PFSK-1 (cell line): ENCODE data around the gene BRIX1.

Experiments used
- FOXP2 ChIP-seq: optimal IDR thresholded peaks from 2 replicates; pipeline ENCODE3; 2011; ENCODE audit warnings: borderline replicate concordance, control low read depth, inconsistent platforms; ENCODE audit not compliant: insufficient read depth; ENCODE audit errors: extremely low read length, extremely low read depth
- POLR2AphosphoS5 ChIP-seq: IDR thresholded peaks from 2 replicates; pipeline ENCODE4 v1.6.1; 2012; ENCODE audit warnings: low read depth, mild to moderate bottlenecking, control low read depth, low read length, moderate library complexity
- SIN3A ChIP-seq: IDR thresholded peaks from 2 replicates; pipeline ENCODE4 v1.6.1; 2012; ENCODE audit warnings: mild to moderate bottlenecking, low read length, moderate library complexity, borderline replicate concordance; ENCODE audit not compliant: insufficient read depth
- TAF1 ChIP-seq: IDR thresholded peaks from 2 replicates; pipeline ENCODE4 v1.6.1; 2012; ENCODE audit warnings: low read length, control low read depth, borderline replicate concordance; ENCODE audit not compliant: insufficient read depth
- TF ChIP-seq, protein P1 (sequence below), 2 experiments: IDR thresholded peaks; 2 replicates each; pipeline versions ENCODE4 v1.6.1 to v1.8.0; 2011 to 2012; ENCODE audit warnings: low read depth in 2 of 2, low read length in 2 of 2, control low read depth in 1 of 2, inconsistent platforms in 1 of 2, mild to moderate bottlenecking in 1 of 2, moderate library complexity in 1 of 2; ENCODE audit not compliant: insufficient read depth in 1 of 2

The BRIX1 gene

DNA sequence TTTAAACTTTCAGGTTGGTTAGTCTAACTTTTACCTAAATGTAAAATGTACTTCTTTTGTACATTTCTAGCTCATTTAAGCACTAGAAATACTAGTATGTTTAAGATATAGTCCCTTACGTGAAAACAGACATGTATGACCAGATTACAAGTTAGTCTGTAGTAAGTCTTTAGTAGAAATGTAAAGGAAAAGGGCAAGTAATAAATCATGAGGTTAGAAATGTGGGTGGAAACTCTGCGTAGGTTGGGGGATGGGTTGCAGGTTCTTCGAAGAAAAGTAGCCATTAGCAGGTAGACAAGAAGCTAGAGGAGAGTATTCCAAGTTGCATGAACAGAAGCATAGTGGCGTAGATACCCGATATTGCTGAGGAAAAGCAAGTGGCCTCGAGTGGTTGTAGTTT is 23.1 kb upstream of the BRIX1 start:
- TF ChIP-seq TAF1 (no peak), SIN3A (no peak), FOXP2 (no peak), POLR2AphosphoS5 (no peak)
- TF ChIP-seq, protein P1, sequence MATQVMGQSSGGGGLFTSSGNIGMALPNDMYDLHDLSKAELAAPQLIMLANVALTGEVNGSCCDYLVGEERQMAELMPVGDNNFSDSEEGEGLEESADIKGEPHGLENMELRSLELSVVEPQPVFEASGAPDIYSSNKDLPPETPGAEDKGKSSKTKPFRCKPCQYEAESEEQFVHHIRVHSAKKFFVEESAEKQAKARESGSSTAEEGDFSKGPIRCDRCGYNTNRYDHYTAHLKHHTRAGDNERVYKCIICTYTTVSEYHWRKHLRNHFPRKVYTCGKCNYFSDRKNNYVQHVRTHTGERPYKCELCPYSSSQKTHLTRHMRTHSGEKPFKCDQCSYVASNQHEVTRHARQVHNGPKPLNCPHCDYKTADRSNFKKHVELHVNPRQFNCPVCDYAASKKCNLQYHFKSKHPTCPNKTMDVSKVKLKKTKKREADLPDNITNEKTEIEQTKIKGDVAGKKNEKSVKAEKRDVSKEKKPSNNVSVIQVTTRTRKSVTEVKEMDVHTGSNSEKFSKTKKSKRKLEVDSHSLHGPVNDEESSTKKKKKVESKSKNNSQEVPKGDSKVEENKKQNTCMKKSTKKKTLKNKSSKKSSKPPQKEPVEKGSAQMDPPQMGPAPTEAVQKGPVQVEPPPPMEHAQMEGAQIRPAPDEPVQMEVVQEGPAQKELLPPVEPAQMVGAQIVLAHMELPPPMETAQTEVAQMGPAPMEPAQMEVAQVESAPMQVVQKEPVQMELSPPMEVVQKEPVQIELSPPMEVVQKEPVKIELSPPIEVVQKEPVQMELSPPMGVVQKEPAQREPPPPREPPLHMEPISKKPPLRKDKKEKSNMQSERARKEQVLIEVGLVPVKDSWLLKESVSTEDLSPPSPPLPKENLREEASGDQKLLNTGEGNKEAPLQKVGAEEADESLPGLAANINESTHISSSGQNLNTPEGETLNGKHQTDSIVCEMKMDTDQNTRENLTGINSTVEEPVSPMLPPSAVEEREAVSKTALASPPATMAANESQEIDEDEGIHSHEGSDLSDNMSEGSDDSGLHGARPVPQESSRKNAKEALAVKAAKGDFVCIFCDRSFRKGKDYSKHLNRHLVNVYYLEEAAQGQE (IDR thresholded peaks at IDR 0.05; ENCODE audit: insufficient read depth in 1 of 2, low read depth in 2 of 2, low read length in 2 of 2), result no peak

DNA sequence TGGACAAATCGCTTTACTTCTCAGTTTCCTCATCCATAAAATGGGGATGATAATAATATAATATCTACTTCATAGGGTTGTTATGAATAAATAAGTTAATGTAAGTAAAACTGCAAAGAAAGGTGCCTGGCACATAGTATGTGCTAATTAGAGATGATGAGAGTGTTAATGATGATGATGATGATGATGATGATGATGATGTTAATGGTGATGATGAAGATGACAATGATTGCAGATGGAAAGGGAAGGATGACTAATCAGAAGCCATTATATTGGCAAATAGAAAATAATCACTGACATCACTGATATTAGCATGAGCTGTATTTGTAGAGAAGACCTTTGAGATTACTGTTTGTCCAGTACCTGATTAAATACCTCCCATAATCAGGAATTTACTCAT is 20.8 kb upstream of the BRIX1 start:
- no peak for TF ChIP-seq SIN3A
- TF ChIP-seq FOXP2, result no peak
- TF ChIP-seq, protein P1 (IDR thresholded peaks at IDR 0.05; ENCODE audit: insufficient read depth in 1 of 2, low read depth in 2 of 2, low read length in 2 of 2), result no peak
- TF ChIP-seq TAF1, result no peak
- TF ChIP-seq POLR2AphosphoS5, result no peak

DNA sequence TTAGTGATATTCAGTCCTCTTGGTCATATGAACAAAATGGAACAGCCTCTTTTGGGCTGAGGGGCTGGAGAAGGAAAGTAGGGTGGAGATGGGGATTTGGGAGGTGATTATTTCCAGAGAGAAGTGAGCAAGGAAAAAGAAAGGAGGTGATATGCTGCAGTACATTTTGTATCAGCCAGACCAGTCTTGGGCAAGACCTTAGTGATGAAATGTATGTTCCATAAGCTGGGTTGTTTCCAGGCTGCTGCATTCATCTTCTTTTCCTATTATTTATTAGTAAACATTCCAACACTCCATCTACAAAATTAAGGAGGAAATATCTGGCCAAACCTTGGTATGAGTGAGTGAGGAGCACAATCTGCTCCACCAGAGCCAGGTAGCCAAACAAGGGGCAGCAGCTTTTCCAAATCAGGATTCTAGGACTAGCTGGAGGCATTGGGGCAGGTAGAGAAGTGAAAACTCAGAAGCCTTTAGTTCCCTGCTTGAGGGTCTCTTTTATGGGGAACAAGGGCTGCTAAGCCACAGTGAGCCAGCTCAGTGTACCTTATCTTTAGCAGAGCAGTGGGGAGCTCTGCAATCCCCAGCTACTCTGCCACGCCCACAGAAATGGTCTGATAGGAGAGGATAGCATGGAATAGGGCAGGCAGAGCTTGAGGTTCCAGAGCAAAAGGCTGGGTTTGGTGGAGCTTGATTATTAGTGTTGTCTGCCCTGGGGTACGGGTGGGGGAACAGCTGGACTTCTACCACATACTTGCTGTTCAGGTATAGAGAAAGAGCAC is 19.7 kb upstream of the BRIX1 start:
- TF ChIP-seq FOXP2 (no peak), TAF1 (no peak), SIN3A (no peak), POLR2AphosphoS5 (no peak)
- TF ChIP-seq, protein P1 (IDR thresholded peaks at IDR 0.05; ENCODE audit: insufficient read depth in 1 of 2, low read depth in 2 of 2, low read length in 2 of 2), result no peak

DNA sequence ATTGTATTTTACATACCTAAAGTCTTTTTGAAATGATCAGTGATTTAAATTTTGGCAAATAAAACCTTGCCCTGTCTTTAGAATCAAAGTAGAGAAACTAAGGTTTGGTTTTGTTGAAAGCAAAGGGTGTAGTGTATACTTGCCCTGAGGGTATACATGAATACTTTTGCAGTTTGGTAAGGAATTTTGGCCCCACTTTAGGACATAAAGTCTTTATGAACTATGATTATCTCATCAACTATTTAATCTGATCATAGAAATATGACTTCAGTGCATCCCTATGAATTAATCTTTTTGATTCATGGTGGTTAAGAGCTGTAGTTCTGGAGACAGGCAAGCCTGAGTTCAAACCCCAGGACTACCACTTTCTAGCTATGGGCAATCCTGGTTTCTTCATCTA is 17.9 kb upstream of the BRIX1 start:
- no peak for TF ChIP-seq FOXP2
- no peak for TF ChIP-seq POLR2AphosphoS5
- TF ChIP-seq TAF1, result no peak
- TF ChIP-seq SIN3A, result no peak
- TF ChIP-seq, protein P1 (IDR thresholded peaks at IDR 0.05; ENCODE audit: insufficient read depth in 1 of 2, low read depth in 2 of 2, low read length in 2 of 2), result no peak
